Loucy (cell line): ENCODE data around the gene GTF2A1L.

Experiments used
- H2AFZ ChIP-seq: fragments of 200-600 bp; sonication (generic); 2 replicates; pipeline ENCODE4 v1.6.0; 2016; ENCODE audit warnings: antibody characterized with exemption, mild to moderate bottlenecking, low read length, moderate library complexity
- H3F3A ChIP-seq: fragments of 200-600 bp; 2 replicates; pipeline ENCODE4 v1.6.0; 2016; ENCODE audit warnings: antibody characterized with exemption, low read depth, mild to moderate bottlenecking
- H3K27me3 ChIP-seq: fragments of 200-600 bp; sonication (generic); 2 replicates; pipeline ENCODE4 v1.6.1; 2014; ENCODE audit warnings: low read length, mild to moderate bottlenecking; ENCODE audit not compliant: insufficient read depth, poor library complexity, severe bottlenecking
- H3K36me3 ChIP-seq: fragments of 200-600 bp; sonication (generic); 2 replicates; pipeline ENCODE4 v1.6.1; 2016; ENCODE audit warnings: low read length; ENCODE audit not compliant: insufficient read depth
- H3K4me1 ChIP-seq: fragments of 200-600 bp; sonication (generic); 2 replicates; pipeline ENCODE4 v1.5.1; 2014; ENCODE audit warnings: low read length, mild to moderate bottlenecking; ENCODE audit not compliant: insufficient read depth, poor library complexity, severe bottlenecking
- H3K4me2 ChIP-seq: fragments of 200-600 bp; sonication (generic); 2 replicates; pipeline ENCODE4 v1.6.0; 2014; ENCODE audit warnings: antibody characterized with exemption, low read length, low read depth, mild to moderate bottlenecking; ENCODE audit not compliant: poor library complexity, severe bottlenecking
- H3K4me3 ChIP-seq: fragments of 200-600 bp; sonication (generic); 2 replicates; pipeline ENCODE4 v1.5.1; 2014; ENCODE audit warnings: low read length, mild to moderate bottlenecking, mixed read lengths; ENCODE audit not compliant: poor library complexity, severe bottlenecking
- H3K79me2 ChIP-seq: fragments of 200-600 bp; sonication (generic); 2 replicates; pipeline ENCODE4 v1.6.1; 2014; ENCODE audit warnings: low read length; ENCODE audit not compliant: insufficient read depth
- H3K9ac ChIP-seq: fragments of 200-600 bp; sonication (generic); 2 replicates; pipeline ENCODE4 v1.6.0; 2014; ENCODE audit warnings: mild to moderate bottlenecking, low read depth, low read length, moderate library complexity; ENCODE audit not compliant: poor library complexity, severe bottlenecking
- H3K9me2 ChIP-seq: fragments of 200-600 bp; sonication (generic); replicated peaks from 2 replicates; pipeline ENCODE4 v1.6.1; 2016; ENCODE audit warnings: low read depth, low read length, mixed read lengths
- H3K9me3 ChIP-seq: fragments of 200-600 bp; sonication (generic); 2 replicates; pipeline ENCODE4 v1.6.1; 2014; ENCODE audit warnings: mild to moderate bottlenecking, antibody characterized with exemption, low read length, low read depth; ENCODE audit not compliant: insufficient read depth
- H4K20me1 ChIP-seq: fragments of 200-600 bp; sonication (generic); 2 replicates; pipeline ENCODE4 v1.6.0; 2014; ENCODE audit warnings: antibody characterized with exemption, low read length, mild to moderate bottlenecking; ENCODE audit not compliant: insufficient read depth, poor library complexity, severe bottlenecking
- EZH2phosphoT487 ChIP-seq: fragments of 200-600 bp; IDR thresholded peaks from 2 replicates; pipeline ENCODE4 v1.6.1; 2018; ENCODE audit warnings: antibody characterized with exemption, mild to moderate bottlenecking, moderate library complexity, borderline replicate concordance
- TF ChIP-seq, protein P1 (sequence below): fragments of 200-600 bp; sonication (generic); conservative IDR thresholded peaks from 2 replicates; pipeline ENCODE4 v1.5.1; 2014; ENCODE audit warnings: mild to moderate bottlenecking, antibody characterized with exemption, low read length

Gene GTF2A1L

GRCh38 chr2:48719480-48720177 is 102.0 kb downstream of the GTF2A1L start:
- Histone ChIP-seq H3K4me1 (no peaks in the 10 kb centered on the region), H3K36me3 (no peaks in the 10 kb centered on the region), H3F3A (no peaks in the 10 kb centered on the region), H3K79me2 (no peaks in the 10 kb centered on the region), H3K4me2 (no peak overlapping the region), H4K20me1 (no peaks in the 10 kb centered on the region), H3K9me3 (no peaks in the 10 kb centered on the region), H3K9ac (no peak overlapping the region), H3K27me3 (peaks cover 4% of the 10 kb centered on the region), H2AFZ (no peak overlapping the region), H3K4me3 (no peak overlapping the region), H3K9me2 (no peaks in the 10 kb centered on the region)
- TF ChIP-seq, protein P1, sequence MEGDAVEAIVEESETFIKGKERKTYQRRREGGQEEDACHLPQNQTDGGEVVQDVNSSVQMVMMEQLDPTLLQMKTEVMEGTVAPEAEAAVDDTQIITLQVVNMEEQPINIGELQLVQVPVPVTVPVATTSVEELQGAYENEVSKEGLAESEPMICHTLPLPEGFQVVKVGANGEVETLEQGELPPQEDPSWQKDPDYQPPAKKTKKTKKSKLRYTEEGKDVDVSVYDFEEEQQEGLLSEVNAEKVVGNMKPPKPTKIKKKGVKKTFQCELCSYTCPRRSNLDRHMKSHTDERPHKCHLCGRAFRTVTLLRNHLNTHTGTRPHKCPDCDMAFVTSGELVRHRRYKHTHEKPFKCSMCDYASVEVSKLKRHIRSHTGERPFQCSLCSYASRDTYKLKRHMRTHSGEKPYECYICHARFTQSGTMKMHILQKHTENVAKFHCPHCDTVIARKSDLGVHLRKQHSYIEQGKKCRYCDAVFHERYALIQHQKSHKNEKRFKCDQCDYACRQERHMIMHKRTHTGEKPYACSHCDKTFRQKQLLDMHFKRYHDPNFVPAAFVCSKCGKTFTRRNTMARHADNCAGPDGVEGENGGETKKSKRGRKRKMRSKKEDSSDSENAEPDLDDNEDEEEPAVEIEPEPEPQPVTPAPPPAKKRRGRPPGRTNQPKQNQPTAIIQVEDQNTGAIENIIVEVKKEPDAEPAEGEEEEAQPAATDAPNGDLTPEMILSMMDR: no peak
- TF ChIP-seq EZH2phosphoT487: no peak

- H3K4me3 ChIP-seq: no peak overlapping the region
- no peaks in the 10 kb centered on the region for H3K4me1 ChIP-seq
- no peak overlapping the region for H3K9ac ChIP-seq
- H3K9me2 ChIP-seq: no peaks in the 10 kb centered on the region
- no peaks in the 10 kb centered on the region for H3K9me3 ChIP-seq
- H3K4me2 ChIP-seq: no peak overlapping the region
- H2AFZ ChIP-seq: no peak overlapping the region
- H3K79me2 ChIP-seq: no peaks in the 10 kb centered on the region
- H4K20me1 ChIP-seq: no peaks in the 10 kb centered on the region
- H3F3A ChIP-seq: no peaks in the 10 kb centered on the region
- no peaks in the 10 kb centered on the region for H3K36me3 ChIP-seq
- H3K27me3 ChIP-seq: peaks cover 4% of the 10 kb centered on the region
- TF ChIP-seq EZH2phosphoT487: no peak
- TF ChIP-seq, protein P1: no peak
Measured at GRCh38 chr2:48721158-48721557, 103.5 kb downstream of the GTF2A1L start.

- no peak overlapping the region for H3K4me2 ChIP-seq
- no peaks in the 10 kb centered on the region for H3K79me2 ChIP-seq
- no peaks in the 10 kb centered on the region for H3K36me3 ChIP-seq
- H3K4me3 ChIP-seq: no peak overlapping the region
- H3K9me3 ChIP-seq: no peaks in the 10 kb centered on the region
- no peak overlapping the region for H3K9ac ChIP-seq
- H3K4me1 ChIP-seq: no peaks in the 10 kb centered on the region
- no peak overlapping the region for H2AFZ ChIP-seq
- no peaks in the 10 kb centered on the region for H4K20me1 ChIP-seq
- TF ChIP-seq, protein P1: no peak
- no peak for TF ChIP-seq EZH2phosphoT487
- H3K9me2 ChIP-seq: no peaks in the 10 kb centered on the region
- peaks cover 4% of the 10 kb centered on the region for H3K27me3 ChIP-seq
- H3F3A ChIP-seq: no peaks in the 10 kb centered on the region
Measured at GRCh38 chr2:48722391-48722790, 104.7 kb downstream of the GTF2A1L start.
